SU-DHL-6 (cell line): ENCODE data around the gene BTC.

Experiments
- CTCF ChIP-seq: fragments of 200-600 bp; sonication (generic); IDR thresholded peaks from one replicate; pipeline ENCODE4 v1.5.1; 2017; ENCODE audit warnings: antibody characterized with exemption, mild to moderate bottlenecking, low read length, moderate library complexity; ENCODE audit not compliant: insufficient read depth, poor library complexity, severe bottlenecking
- EZH2phosphoT487 ChIP-seq: fragments of 200-600 bp; sonication (generic), shearing (Covaris generic); conservative IDR thresholded peaks from 2 replicates; pipeline ENCODE4 v1.6.1; 2018; ENCODE audit warnings: mild to moderate bottlenecking, antibody characterized with exemption, low read length, moderate library complexity, mixed read lengths

GRCh38 chr4:74714611-74715130 is 79.7 kb downstream of the BTC start:
- TF ChIP-seq EZH2phosphoT487: no peak
- no peak for TF ChIP-seq CTCF
